ENCODE results near the gene APOH.

The APOH gene

DNA sequence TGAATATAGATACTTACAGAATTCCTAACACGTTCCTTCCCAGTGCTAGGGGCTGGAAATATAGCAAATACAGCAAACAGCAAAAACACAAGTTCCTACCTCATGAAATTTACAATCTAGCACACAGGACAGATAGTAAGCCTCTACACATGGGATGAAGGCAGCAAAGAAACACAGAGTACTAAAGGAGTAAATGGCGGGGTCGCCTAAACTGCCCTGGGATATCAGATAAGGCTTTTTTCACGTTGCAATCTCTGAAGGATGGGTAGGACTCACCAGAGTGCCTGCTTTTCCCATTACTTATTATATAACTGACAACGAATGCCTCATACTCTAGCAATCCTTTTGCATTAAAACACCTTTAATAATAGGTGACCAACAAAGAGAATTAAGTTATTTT, 57.1 kb downstream of the APOH start:
- Histone ChIP-seq H2AFZ (ENCODE audit: low read depth, low read length) (no peak overlapping the region), H3K27me3 (ENCODE audit: low read depth, low read length) (no peaks in the 10 kb centered on the region), H3K9ac (ENCODE audit: low read length) (no peak overlapping the region), H4K20me1 (ENCODE audit: insufficient read depth, low read length) (no peaks in the 10 kb centered on the region), H3K4me2 (ENCODE audit: low read length) (no peak overlapping the region), H3K27ac (ENCODE audit: low read length) (no peak overlapping the region), H3K79me2 (ENCODE audit: low read length) (no peaks in the 10 kb centered on the region), H3K9me3 (ENCODE audit: insufficient read depth, low read length) (no peaks in the 10 kb centered on the region), H3K36me3 (replicated peaks; ENCODE audit: low read depth, low read length) (no peaks in the 10 kb centered on the region), H3K4me1 (ENCODE audit: low read length) (no peaks in the 10 kb centered on the region), H3K4me3 (ENCODE audit: low read length) (no peak overlapping the region)
- TF ChIP-seq EZH2phosphoT487 (IDR thresholded peaks at IDR 0.05; ENCODE audit: low read depth): no peak
- TF ChIP-seq, protein P1, sequence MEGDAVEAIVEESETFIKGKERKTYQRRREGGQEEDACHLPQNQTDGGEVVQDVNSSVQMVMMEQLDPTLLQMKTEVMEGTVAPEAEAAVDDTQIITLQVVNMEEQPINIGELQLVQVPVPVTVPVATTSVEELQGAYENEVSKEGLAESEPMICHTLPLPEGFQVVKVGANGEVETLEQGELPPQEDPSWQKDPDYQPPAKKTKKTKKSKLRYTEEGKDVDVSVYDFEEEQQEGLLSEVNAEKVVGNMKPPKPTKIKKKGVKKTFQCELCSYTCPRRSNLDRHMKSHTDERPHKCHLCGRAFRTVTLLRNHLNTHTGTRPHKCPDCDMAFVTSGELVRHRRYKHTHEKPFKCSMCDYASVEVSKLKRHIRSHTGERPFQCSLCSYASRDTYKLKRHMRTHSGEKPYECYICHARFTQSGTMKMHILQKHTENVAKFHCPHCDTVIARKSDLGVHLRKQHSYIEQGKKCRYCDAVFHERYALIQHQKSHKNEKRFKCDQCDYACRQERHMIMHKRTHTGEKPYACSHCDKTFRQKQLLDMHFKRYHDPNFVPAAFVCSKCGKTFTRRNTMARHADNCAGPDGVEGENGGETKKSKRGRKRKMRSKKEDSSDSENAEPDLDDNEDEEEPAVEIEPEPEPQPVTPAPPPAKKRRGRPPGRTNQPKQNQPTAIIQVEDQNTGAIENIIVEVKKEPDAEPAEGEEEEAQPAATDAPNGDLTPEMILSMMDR (IDR thresholded peaks at IDR 0.05; ENCODE audit: low read depth, low read length): no peak

DNA sequence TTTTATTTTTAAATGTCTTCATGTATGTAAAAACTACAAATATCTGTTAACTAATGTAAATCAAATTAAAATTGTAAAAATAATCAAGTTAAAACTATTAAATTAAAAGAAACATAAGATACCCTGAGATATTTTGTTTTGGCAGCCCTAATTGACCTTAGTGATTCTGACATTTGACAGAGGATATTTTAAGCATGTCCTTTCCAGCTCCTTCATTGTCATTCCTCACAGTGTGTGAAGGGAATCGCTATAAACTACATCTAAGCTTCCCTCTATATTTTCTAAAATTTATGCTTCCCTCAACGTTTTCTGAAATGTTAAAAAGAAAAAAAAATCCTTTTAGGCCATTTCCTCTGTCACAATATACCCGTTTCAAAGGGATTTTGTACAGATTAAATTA, 57.5 kb downstream of the APOH start:
- Histone ChIP-seq H4K20me1 (ENCODE audit: insufficient read depth, low read length) (no peaks in the 10 kb centered on the region), H3K9ac (ENCODE audit: low read length) (no peak overlapping the region), H3K27ac (ENCODE audit: low read length) (no peak overlapping the region), H2AFZ (ENCODE audit: low read depth, low read length) (no peak overlapping the region), H3K9me3 (ENCODE audit: insufficient read depth, low read length) (no peaks in the 10 kb centered on the region), H3K79me2 (ENCODE audit: low read length) (no peaks in the 10 kb centered on the region), H3K4me1 (ENCODE audit: low read length) (no peaks in the 10 kb centered on the region), H3K4me3 (ENCODE audit: low read length) (no peak overlapping the region), H3K27me3 (ENCODE audit: low read depth, low read length) (no peaks in the 10 kb centered on the region), H3K36me3 (replicated peaks; ENCODE audit: low read depth, low read length) (no peaks in the 10 kb centered on the region), H3K4me2 (ENCODE audit: low read length) (no peak overlapping the region)
- TF ChIP-seq, protein P1 (IDR thresholded peaks at IDR 0.05; ENCODE audit: low read depth, low read length): no peak
- no peak for TF ChIP-seq EZH2phosphoT487 (IDR thresholded peaks at IDR 0.05; ENCODE audit: low read depth)

DNA sequence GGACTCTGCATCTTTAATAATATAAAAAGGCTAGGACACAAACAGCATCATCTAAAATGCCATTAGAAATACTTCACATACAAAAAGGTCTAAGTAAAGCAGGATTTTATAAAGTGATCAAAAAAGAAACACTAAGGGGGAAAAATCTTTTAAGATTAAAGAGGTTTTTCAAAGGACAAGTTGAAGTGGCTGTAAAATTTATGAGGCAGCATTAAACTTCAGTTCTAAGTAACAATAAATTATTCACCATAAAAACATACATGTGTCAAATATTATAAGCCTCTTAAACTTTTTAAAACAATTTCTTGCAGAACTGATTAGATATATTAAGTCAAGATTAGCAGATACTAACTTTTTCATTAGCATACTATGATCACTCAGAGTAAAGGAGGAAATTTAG, 58.0 kb downstream of the APOH start:
- Histone ChIP-seq H3K4me1 (ENCODE audit: low read length) (no peaks in the 10 kb centered on the region), H3K27me3 (ENCODE audit: low read depth, low read length) (no peaks in the 10 kb centered on the region)
- TF ChIP-seq EZH2phosphoT487 (IDR thresholded peaks at IDR 0.05; ENCODE audit: low read depth): no peak
- TF ChIP-seq, protein P1 (IDR thresholded peaks at IDR 0.05; ENCODE audit: low read depth, low read length): no peak

GRCh38 chr17:66169839-66170238, 59.4 kb downstream of the APOH start:
- no peaks in the 10 kb centered on the region for H3K27me3 ChIP-seq (ENCODE audit: low read depth, low read length)
- no peaks in the 10 kb centered on the region for H3K79me2 ChIP-seq (ENCODE audit: low read length)
- no peaks in the 10 kb centered on the region for H3K9me3 ChIP-seq (ENCODE audit: insufficient read depth, low read length)
- no peak overlapping the region for H3K4me2 ChIP-seq (ENCODE audit: low read length)
- no peaks in the 10 kb centered on the region for H4K20me1 ChIP-seq (ENCODE audit: insufficient read depth, low read length)
- H3K4me3 ChIP-seq (ENCODE audit: low read length): no peak overlapping the region
- H3K27ac ChIP-seq (ENCODE audit: low read length): no peak overlapping the region
- TF ChIP-seq EZH2phosphoT487 (IDR thresholded peaks at IDR 0.05; ENCODE audit: low read depth): no peak
- TF ChIP-seq, protein P1 (IDR thresholded peaks at IDR 0.05; ENCODE audit: low read depth, low read length): no peak
- H3K4me1 ChIP-seq (ENCODE audit: low read length): no peaks in the 10 kb centered on the region
- H3K9ac ChIP-seq (ENCODE audit: low read length): no peak overlapping the region
- no peaks in the 10 kb centered on the region for H3K36me3 ChIP-seq (replicated peaks; ENCODE audit: low read depth, low read length)
- H2AFZ ChIP-seq (ENCODE audit: low read depth, low read length): no peak overlapping the region

More for the DNA sequence above, 58.0 kb downstream of the APOH start:
- Histone ChIP-seq H4K20me1 (ENCODE audit: insufficient read depth, low read length) (no peaks in the 10 kb centered on the region), H3K36me3 (replicated peaks; ENCODE audit: low read depth, low read length) (no peaks in the 10 kb centered on the region), H3K79me2 (ENCODE audit: low read length) (no peaks in the 10 kb centered on the region), H3K27ac (ENCODE audit: low read length) (no peak overlapping the region), H3K4me3 (ENCODE audit: low read length) (no peak overlapping the region), H3K9ac (ENCODE audit: low read length) (no peak overlapping the region), H3K4me2 (ENCODE audit: low read length) (no peak overlapping the region), H2AFZ (ENCODE audit: low read depth, low read length) (no peak overlapping the region), H3K9me3 (ENCODE audit: insufficient read depth, low read length) (no peaks in the 10 kb centered on the region)
